Activated CD4-positive, alpha-beta T cell treated with anti-CD3 and anti-CD28 coated beads, Interleukin-2, amount 10 ng/mL, durations not matched to agents 24 days and 14 days (primary cell): ENCODE results near the gene PPP2R3A. TPM values are rescaled to one million over a fixed set of nuclear protein-coding genes. Genes with fewer than 3 reads are reported as not detected.

Experiments used
- DNase-seq: peaks from one replicate; pipeline ENCODE4 v3.0.0; 2022
- H3K27ac Mint-ChIP-seq: one replicate; pipeline ENCODE4 v1.8.0; 2022; ENCODE audit warnings: mild to moderate bottlenecking, mixed read lengths
- H3K27me3 Mint-ChIP-seq: one replicate; pipeline ENCODE4 v1.8.0; 2022; ENCODE audit warnings: mixed read lengths
- H3K36me3 Mint-ChIP-seq: one replicate; pipeline ENCODE4 v1.8.0; 2022; ENCODE audit warnings: low read depth, mild to moderate bottlenecking, mixed read lengths
- H3K4me1 Mint-ChIP-seq: one replicate; pipeline ENCODE4 v1.8.0; 2021; ENCODE audit warnings: mixed read lengths
- H3K4me3 Mint-ChIP-seq: one replicate; pipeline ENCODE4 v1.8.0; 2022; ENCODE audit warnings: mild to moderate bottlenecking, moderate library complexity, mixed read lengths
- H3K9me3 Mint-ChIP-seq: one replicate; pipeline ENCODE4 v1.8.0; 2021; ENCODE audit warnings: mixed read lengths
- intact Hi-C: fragments of 100-400 bp; cut with micrococcal nuclease; formaldehyde crosslinking; loops from one replicate; pipeline ENCODE4 v1.15.1; 2023
- total RNA-seq: library from RNA; stranded (reverse); gene quantifications from 2 replicates; pipeline ENCODE4 v1.2.3, GENCODE V29; 2022

Gene PPP2R3A
- total RNA-seq, 1 donor from 2014 or later, result 0.49 TPM

DNA sequence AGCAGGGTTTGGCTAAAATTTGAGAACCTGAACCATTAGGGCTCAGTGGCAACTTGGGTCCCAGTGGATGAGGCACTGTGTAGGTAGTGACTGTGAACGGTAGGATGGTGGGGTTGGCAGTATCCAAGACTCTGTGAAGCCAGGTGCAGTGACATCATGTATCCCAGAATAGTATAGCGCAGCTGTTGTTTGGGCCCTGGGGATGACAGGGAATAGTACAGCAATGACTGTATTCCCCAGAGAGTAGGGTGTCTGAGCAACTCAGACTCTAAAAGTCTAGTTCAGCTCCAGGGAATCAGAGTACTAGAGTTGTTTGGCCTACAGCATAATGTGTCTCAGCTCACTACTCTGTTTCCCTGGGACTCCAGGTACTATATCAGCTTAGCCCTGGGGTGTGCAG, 20.7 kb upstream of the PPP2R3A start:
- Mint-ChIP-seq H3K27ac (no peak overlapping the region), H3K4me1 (no peaks in the 10 kb centered on the region), H3K4me3 (no peak overlapping the region), H3K27me3 (no peaks in the 10 kb centered on the region), H3K9me3 (no peaks in the 10 kb centered on the region), H3K36me3 (no peaks in the 10 kb centered on the region)
- no peak for DNase-seq
- intact Hi-C loops, result no loop called here

DNA sequence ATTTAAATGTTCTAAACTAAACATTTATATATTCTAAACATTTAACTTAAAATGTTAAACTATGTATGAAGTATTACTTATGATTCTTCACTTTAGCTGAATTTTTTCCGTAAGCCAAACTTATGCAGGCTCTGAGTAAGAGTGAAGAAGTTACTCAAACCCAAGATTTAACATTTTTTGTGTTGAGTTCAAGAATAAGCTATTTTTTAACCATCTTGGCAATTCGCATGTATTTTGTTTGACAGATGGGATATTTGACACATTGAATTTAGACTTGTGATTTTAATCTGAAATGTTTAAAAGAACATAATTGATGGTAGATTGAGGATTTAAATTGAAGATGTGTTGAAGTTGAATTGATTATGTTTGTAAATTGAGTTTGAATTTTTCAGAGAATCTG, 14.6 kb upstream of the PPP2R3A start:
- H3K9me3 Mint-ChIP-seq, result no peaks in the 10 kb centered on the region
- DNase-seq, result no peak
- H3K4me1 Mint-ChIP-seq, result no peaks in the 10 kb centered on the region
- peaks cover 2% of the 10 kb centered on the region for H3K27me3 Mint-ChIP-seq
- H3K36me3 Mint-ChIP-seq, result no peaks in the 10 kb centered on the region
- H3K4me3 Mint-ChIP-seq, result no peak overlapping the region
- no peak overlapping the region for H3K27ac Mint-ChIP-seq
- intact Hi-C loops, result no loop called here

DNA sequence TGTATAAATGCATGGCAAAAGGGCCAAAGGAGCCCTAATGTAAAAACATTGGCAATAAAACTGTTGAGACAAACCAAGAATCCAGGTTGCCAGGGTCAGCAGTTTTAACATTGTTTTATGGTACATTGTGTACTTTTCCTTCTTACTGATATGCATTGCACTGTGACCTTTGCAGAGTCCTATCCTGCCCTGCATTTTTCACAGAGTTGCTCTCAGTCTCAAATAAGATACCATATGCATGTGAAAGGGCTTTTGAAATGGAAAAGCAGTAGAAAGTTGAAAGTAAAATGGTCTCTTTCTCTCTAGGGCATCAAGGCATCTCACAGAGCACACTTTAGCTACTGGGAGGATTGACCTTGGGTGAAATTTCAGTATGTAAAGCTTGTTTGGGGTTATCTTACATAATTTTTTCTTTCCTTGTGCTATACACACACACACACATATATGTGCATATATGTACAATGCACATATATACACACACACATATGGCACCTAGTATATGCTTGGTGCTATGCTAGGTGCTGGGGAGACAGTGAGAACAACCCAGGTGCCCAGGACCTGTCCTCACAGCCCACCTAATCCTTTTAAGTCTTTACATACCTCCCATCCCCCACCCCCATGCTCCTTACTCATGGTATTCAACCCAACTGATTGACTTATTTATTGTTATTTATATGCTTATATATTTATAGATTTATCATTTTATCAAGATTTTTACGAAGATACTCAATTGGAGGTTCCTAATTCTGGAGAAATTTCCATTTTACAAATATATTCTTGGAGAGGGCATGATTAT, 1.2 kb upstream of the PPP2R3A start:
- DNase-seq, result no peak
- Mint-ChIP-seq H3K36me3 (no peaks in the 10 kb centered on the region), H3K27me3 (peaks cover 32% of the 10 kb centered on the region), H3K9me3 (peaks cover 12% of the 10 kb centered on the region), H3K4me3 (peak overlapping the region; percentile 76), H3K4me1 (peaks cover 7% of the 10 kb centered on the region), H3K27ac (no peak overlapping the region)
- intact Hi-C loops, result no loop called here

DNA sequence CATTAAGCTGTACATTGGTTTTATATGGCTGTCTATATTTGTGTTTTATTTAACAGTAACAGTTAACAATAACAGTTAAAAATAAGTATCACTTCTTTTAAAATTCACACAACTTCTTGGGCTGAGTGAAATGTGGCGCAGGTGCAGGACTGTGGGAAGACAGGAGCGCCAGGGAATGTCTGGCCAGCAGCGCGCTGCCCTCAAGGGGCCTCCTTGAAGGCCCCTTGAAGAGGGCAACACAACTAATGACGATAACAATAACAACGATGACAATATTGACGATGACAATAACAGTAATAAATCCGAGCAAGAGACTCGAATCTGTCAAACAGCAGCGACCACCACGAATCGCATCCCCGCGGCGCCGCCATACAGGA, 411 bp upstream of the PPP2R3A start:
- Mint-ChIP-seq H3K4me3 (peak overlapping the region; percentile 76), H3K36me3 (no peaks in the 10 kb centered on the region), H3K9me3 (peaks cover 8% of the 10 kb centered on the region), H3K27me3 (peaks cover 34% of the 10 kb centered on the region), H3K4me1 (peaks cover 7% of the 10 kb centered on the region), H3K27ac (peak overlapping the region; percentile 35)
- intact Hi-C loops, result no loop called here
- no peak for DNase-seq

DNA sequence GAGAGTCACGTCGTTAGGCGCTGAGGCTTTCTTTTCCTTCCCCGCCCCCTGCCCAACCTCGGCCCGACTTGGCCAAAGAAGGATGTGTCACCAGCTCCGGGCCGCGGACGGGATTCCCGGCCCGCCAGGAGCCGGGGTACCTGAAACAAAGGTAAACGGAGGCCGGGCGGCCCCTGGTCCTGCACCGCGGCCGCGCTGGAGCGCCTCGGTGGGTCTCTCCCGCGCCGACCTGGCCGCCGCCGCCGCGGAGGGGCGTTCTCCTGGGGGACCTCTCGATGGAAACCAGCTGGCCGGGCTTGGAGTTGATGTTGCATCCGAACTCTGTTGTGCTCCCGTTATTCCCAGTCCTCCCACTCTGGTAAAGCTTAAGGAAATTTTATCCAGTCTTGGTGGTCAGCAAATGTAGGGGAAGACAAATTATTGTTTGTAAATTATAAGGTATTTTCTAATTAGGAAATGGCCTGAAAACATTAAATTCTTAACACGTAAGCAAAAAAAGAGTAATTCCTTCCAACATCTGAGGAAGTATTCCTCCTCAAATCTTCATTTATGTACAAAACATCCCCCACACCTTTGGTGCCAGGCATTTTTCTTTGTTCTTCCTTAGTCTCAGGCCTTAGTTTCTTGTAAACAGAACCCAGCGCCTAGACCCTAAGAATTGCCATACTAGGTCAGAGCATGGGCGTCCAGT, 888 bp downstream of the PPP2R3A start:
- Mint-ChIP-seq H3K27ac (no peak overlapping the region), H3K4me3 (peak overlapping the region; percentile 76), H3K9me3 (peaks cover 9% of the 10 kb centered on the region), H3K4me1 (peaks cover 10% of the 10 kb centered on the region), H3K36me3 (no peaks in the 10 kb centered on the region), H3K27me3 (peaks cover 38% of the 10 kb centered on the region)
- intact Hi-C loops, result loop anchor here (2.0 kb wide), 1 partner anchor 284 kb away; the partner anchor contains the start of gene PCCB
- no peak for DNase-seq

DNA sequence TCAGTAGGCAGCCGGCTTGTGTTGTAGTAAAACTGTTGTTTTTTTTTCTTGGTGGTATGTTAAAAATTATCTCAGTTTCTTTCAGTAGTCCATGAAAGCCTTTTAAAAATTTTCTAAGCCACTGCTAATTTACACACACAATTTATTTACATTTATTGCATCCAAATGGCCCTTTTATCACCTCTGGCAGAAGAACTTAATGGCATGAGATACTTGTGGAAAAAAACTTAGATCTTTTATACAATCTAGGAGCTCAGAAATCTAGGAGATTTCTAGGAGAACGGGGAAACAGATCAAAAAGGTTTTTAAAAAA, 1.4 kb downstream of the PPP2R3A start:
- H3K4me1 Mint-ChIP-seq, result peaks cover 10% of the 10 kb centered on the region
- H3K4me3 Mint-ChIP-seq, result peak overlapping the region; percentile 76
- H3K36me3 Mint-ChIP-seq, result no peaks in the 10 kb centered on the region
- peaks cover 38% of the 10 kb centered on the region for H3K27me3 Mint-ChIP-seq
- DNase-seq, result no peak
- intact Hi-C loops, result loop anchor here (2.0 kb wide), 1 partner anchor 284 kb away; the partner anchor contains the start of gene PCCB
- no peak overlapping the region for H3K27ac Mint-ChIP-seq
- H3K9me3 Mint-ChIP-seq, result peaks cover 9% of the 10 kb centered on the region

DNA sequence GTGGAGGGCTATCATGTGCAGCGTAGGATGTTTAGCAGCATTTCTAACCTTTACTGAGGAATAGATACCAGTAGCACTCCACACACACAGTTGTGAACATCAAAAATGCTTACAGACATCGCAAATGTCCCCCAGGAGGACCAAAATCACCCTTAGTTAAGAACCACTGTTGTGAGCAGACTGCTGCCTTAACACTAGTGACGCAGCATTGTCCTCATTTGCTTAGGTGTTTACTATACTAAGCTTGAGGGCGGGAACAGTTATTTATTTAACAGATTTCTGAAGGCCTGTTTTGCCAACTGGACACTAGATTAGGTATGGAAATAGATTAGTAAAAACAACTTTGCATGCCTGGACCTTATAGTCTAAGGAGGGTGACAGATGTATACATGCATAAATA, 2.3 kb downstream of the PPP2R3A start:
- peaks cover 10% of the 10 kb centered on the region for H3K4me1 Mint-ChIP-seq
- H3K27ac Mint-ChIP-seq, result no peak overlapping the region
- H3K9me3 Mint-ChIP-seq, result peaks cover 9% of the 10 kb centered on the region
- no peaks in the 10 kb centered on the region for H3K36me3 Mint-ChIP-seq
- H3K4me3 Mint-ChIP-seq, result no peak overlapping the region
- intact Hi-C loops, result loop anchor here (2.0 kb wide), 1 partner anchor 283 kb away; the partner anchor contains the start of gene PCCB
- peaks cover 41% of the 10 kb centered on the region for H3K27me3 Mint-ChIP-seq
- no peak for DNase-seq

DNA sequence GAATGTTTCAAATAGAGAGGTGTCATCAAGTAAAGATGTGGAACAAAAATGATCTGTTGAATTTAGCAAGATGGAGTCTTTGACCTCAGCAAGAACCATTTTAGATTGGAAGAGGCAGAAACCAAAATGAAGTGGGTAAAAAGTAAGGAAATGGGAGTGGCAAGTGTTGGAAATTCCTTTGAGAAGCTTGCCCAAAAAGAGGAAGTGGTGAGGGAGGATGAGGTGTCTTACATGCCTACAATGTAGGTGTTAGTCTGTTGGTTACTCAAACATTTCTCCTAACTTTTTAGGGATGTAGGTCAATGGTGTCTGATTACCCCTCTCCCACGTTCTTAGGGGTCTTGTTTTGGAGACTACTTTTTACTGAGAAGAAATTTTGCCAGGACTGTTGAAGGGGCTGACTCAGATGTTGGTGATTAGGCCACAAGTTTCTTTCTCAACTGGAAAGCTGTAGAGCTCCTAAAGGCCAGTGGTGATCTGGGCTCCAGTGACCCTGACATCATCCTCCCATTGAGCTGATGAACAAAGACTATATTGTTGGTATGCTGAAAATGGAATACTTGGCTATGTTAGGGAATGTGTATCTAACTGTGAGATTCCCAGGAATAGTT, 5.1 kb downstream of the PPP2R3A start:
- peaks cover 37% of the 10 kb centered on the region for H3K27me3 Mint-ChIP-seq

DNA sequence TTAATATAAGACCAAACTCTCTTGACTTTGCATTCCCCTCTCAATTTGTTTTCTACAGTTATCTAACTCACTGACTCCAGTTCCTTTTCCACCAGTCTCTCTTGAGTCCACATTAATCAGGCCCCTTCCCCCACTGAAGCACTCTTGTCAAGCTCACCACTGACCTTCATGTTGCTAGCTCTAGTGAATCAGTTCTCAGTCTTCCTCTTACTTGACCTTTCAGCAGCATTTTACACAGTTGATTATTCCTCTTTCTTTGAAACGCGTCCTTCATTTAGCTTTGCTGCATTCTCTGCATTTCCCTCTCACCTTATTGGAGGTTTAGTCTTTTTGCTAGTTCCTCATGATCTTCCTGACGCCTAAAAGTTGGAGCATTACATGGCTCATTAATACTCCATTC, 8.3 kb downstream of the PPP2R3A start:
- H3K4me1 Mint-ChIP-seq, result peaks cover 3% of the 10 kb centered on the region
- H3K4me3 Mint-ChIP-seq, result no peak overlapping the region
- DNase-seq, result no peak
- H3K27me3 Mint-ChIP-seq, result peaks cover 19% of the 10 kb centered on the region
- intact Hi-C loops, result no loop called here
- no peak overlapping the region for H3K27ac Mint-ChIP-seq
- H3K36me3 Mint-ChIP-seq, result no peaks in the 10 kb centered on the region
- peaks cover 4% of the 10 kb centered on the region for H3K9me3 Mint-ChIP-seq

More for the DNA sequence above, 5.1 kb downstream of the PPP2R3A start:
- Mint-ChIP-seq H3K4me3 (no peak overlapping the region), H3K9me3 (peaks cover 4% of the 10 kb centered on the region), H3K36me3 (no peaks in the 10 kb centered on the region), H3K27ac (no peak overlapping the region), H3K4me1 (peaks cover 8% of the 10 kb centered on the region)
- no peak for DNase-seq
- intact Hi-C loops, result no loop called here

DNA sequence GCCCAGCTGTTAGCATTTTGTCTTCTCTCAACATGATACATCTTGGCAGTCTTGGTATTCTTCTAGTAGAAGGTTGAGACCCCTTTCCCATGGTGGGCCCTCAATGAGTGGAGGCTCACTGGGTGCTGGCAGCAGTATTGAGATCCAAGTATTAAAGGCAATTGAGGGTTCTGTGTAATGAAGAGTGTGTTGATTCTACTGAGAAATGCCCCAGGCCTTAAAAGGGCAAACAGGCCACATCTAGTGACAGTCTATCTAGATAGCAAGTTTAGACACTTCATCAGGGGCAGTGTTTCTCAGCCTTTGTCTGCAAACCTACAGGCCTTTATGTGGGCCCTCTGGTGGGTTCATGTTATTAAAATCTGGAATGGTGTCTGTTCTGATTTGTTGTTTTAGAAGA, 9.5 kb downstream of the PPP2R3A start:
- peaks cover 3% of the 10 kb centered on the region for H3K4me1 Mint-ChIP-seq
- no peak overlapping the region for H3K27ac Mint-ChIP-seq
- H3K9me3 Mint-ChIP-seq, result peaks cover 4% of the 10 kb centered on the region
- intact Hi-C loops, result no loop called here
- DNase-seq, result no peak
- H3K27me3 Mint-ChIP-seq, result peaks cover 14% of the 10 kb centered on the region
- no peak overlapping the region for H3K4me3 Mint-ChIP-seq
- no peaks in the 10 kb centered on the region for H3K36me3 Mint-ChIP-seq

DNA sequence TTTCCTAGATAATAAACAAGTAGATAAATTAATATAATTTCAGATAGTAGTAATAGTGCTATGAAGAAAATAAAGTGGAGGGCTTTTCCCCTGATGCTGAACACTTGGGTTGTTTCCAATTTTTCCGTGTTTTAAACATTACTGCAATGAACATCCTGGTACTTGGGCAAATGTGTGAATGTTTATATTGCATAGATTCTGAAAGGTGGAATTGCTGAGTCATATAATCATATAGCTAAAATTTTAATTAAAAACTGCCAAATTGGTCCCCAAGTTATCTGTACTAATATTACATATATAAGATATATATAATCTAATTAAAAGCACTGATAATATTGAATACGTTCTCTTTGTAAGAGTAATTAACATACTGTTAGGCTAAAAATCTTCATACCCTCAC, 10.0 kb downstream of the PPP2R3A start:
- DNase-seq, result no peak
- H3K27me3 Mint-ChIP-seq, result peaks cover 9% of the 10 kb centered on the region
- no peaks in the 10 kb centered on the region for H3K9me3 Mint-ChIP-seq
- intact Hi-C loops, result no loop called here
- no peak overlapping the region for H3K4me3 Mint-ChIP-seq
- no peaks in the 10 kb centered on the region for H3K36me3 Mint-ChIP-seq
- H3K4me1 Mint-ChIP-seq, result no peaks in the 10 kb centered on the region
- no peak overlapping the region for H3K27ac Mint-ChIP-seq

DNA sequence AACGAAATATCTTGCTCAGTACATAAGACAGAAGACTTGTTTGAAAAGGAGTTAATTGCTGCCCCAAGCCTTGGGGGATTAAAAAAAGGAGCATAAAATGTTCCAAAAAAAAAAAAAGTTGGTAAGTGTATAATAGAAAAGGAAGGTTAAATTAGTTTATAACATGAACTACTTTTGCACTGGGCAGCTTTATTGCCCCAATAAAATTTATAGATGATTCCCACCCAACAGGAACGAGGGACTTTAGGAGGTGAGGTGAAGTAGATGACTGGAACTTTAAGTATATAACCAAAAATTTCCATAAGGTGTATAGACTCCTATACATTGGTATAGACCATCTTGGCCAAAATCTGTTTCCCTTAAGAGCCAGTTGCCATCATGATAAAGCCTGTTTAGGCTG, 14.8 kb downstream of the PPP2R3A start:
- no peaks in the 10 kb centered on the region for H3K9me3 Mint-ChIP-seq
- DNase-seq, result no peak
- H3K4me3 Mint-ChIP-seq, result no peak overlapping the region
- peaks cover 7% of the 10 kb centered on the region for H3K27me3 Mint-ChIP-seq
- no peaks in the 10 kb centered on the region for H3K36me3 Mint-ChIP-seq
- intact Hi-C loops, result no loop called here
- no peak overlapping the region for H3K27ac Mint-ChIP-seq
- H3K4me1 Mint-ChIP-seq, result no peaks in the 10 kb centered on the region

DNA sequence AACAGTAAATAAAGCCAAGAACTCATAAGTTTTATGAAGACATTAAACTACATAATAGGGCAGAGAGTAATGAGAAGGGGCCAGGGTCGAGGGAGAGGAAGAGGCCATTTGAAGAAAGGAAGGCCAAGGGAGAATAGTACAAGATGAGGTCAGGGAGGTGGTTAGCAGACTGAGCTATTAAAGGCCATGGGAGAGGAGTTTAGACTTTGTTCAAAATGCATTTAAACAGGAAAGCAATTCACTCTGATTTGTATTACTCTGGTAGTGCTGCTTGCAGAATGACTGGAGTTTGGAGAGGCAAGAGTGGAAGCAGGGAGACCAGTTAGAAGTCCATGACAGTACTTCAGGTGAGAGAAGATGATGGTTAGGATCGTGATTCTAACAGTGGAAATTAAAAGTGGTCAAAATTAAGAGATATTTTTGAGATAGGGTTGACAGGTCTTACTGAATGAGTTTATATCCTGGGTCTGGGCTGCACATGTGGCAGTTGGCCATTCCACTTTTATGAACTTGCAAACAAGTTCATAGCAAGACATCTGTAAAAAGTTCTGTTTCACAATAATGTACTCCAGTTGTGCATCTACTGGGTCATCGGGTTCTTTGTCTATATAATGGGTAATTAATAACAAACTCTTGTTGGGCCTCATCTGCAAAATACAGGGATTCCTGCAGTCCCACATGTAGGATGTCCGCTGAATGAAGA, 16.3 kb downstream of the PPP2R3A start:
- H3K4me1 Mint-ChIP-seq, result no peaks in the 10 kb centered on the region
- intact Hi-C loops, result no loop called here
- H3K36me3 Mint-ChIP-seq, result no peaks in the 10 kb centered on the region
- no peaks in the 10 kb centered on the region for H3K9me3 Mint-ChIP-seq
- no peak for DNase-seq
- no peak overlapping the region for H3K4me3 Mint-ChIP-seq
- no peak overlapping the region for H3K27ac Mint-ChIP-seq
- peaks cover 2% of the 10 kb centered on the region for H3K27me3 Mint-ChIP-seq

DNA sequence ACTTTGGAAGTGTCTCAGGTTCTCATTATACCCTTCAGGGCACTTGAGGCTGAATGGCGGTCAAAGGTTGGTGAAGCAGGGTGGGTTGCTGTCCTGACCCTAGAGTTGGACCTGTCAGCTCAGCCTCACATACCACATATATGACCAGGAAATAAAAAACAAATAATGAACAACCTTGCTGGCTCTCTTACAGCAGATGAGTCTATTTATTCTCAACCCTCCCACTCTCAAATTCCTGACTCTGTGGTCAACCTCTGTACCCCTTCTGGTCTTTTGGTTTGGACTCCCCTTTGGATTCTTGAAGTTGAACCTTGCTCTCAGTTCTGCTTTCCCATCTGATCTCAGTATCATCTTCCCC, 16.9 kb downstream of the PPP2R3A start:
- Mint-ChIP-seq H3K4me3 (no peak overlapping the region), H3K36me3 (no peaks in the 10 kb centered on the region), H3K4me1 (no peaks in the 10 kb centered on the region), H3K27me3 (peaks cover 2% of the 10 kb centered on the region), H3K9me3 (no peaks in the 10 kb centered on the region), H3K27ac (no peak overlapping the region)
- intact Hi-C loops, result no loop called here
- no peak for DNase-seq
